ENCODE results near the gene C22orf23. TPM values are rescaled to one million over a fixed set of nuclear protein-coding genes. Genes with fewer than 3 reads are reported as not detected.

The C22orf23 gene
- total RNA-seq, 1 donor from 2014 or later: 0.93 TPM

DNA sequence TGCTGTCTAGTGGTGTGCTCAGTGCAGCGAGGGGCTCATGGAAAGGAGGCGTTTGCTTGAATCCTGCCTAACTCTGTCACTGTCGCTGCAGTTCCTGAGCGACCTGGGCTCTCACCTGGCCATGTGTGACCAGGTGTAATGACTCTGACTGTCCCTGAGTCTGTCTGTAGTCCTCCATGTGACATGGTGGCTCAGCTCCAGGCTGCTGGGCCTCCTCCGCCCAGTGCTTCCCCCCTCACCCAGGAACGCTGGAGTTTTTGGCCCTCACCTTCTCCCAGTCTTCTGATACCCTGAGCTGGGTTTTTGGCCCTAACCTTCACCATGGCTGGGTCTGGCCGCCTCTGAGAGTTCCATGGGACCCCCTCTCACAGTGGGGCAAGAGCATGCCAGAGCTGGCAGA is 27.0 kb downstream of the C22orf23 start:
- Mint-ChIP-seq H3K27ac (no peak overlapping the region), H3K27me3 (no peaks in the 10 kb centered on the region), H3K4me3 (ENCODE audit: low read depth) (no peak overlapping the region), H3K9me3 (ENCODE audit: low read depth) (no peaks in the 10 kb centered on the region), H3K4me1 (ENCODE audit: low read depth) (peaks cover 7% of the 10 kb centered on the region), H3K36me3 (ENCODE audit: insufficient read depth) (peaks cover 13% of the 10 kb centered on the region)
- TF ChIP-seq, protein P1, sequence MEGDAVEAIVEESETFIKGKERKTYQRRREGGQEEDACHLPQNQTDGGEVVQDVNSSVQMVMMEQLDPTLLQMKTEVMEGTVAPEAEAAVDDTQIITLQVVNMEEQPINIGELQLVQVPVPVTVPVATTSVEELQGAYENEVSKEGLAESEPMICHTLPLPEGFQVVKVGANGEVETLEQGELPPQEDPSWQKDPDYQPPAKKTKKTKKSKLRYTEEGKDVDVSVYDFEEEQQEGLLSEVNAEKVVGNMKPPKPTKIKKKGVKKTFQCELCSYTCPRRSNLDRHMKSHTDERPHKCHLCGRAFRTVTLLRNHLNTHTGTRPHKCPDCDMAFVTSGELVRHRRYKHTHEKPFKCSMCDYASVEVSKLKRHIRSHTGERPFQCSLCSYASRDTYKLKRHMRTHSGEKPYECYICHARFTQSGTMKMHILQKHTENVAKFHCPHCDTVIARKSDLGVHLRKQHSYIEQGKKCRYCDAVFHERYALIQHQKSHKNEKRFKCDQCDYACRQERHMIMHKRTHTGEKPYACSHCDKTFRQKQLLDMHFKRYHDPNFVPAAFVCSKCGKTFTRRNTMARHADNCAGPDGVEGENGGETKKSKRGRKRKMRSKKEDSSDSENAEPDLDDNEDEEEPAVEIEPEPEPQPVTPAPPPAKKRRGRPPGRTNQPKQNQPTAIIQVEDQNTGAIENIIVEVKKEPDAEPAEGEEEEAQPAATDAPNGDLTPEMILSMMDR (IDR thresholded peaks at IDR 0.05; ENCODE audit: unreplicated experiment): no peak
- DNase-seq (ENCODE audit: low spot score, unreplicated experiment): no peak

DNA sequence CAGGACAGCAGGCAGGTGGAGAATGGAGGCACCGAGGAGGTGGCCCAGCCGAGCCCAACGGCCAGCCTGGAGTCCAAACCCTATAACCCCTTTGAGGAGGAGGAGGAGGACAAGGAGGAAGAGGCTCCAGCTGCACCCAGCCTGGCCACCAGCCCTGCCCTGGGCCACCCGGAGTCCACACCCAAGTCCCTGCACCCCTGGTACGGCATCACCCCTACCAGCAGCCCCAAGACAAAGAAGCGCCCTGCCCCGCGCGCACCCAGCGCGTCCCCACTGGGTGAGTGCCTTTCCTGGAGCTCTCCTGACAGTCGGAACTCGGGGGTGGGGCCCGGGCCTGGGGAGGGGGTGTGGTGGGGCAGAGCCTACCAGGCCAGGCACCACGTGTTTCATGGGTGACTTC is 27.6 kb downstream of the C22orf23 start:
- TF ChIP-seq, protein P1 (IDR thresholded peaks at IDR 0.05; ENCODE audit: unreplicated experiment): no peak
- Mint-ChIP-seq H3K4me1 (ENCODE audit: low read depth) (peaks cover 7% of the 10 kb centered on the region), H3K4me3 (ENCODE audit: low read depth) (no peak overlapping the region), H3K36me3 (ENCODE audit: insufficient read depth) (peaks cover 13% of the 10 kb centered on the region), H3K27me3 (no peaks in the 10 kb centered on the region), H3K9me3 (ENCODE audit: low read depth) (no peaks in the 10 kb centered on the region), H3K27ac (no peak overlapping the region)
- DNase-seq (ENCODE audit: low spot score, unreplicated experiment): no peak

DNA sequence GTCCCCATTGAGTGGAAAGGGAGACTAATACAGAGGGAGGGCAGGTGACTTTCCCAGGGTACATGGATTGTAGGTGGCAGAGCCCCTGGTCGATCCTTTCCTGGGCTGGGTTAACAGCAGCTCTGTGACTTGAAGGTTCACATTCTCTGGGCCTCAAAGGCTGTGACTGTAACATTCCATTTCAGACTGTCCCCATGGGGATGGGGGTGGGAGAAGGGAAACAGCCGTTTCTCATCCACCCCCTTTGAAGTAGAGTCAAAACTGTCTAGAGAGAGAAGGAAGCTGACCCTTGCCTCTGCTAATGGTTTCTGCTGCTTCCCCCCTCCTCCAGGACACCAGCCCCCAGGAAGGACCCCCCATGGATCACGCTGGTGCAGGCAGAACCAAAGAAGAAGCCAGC is 28.1 kb downstream of the C22orf23 start:
- DNase-seq (ENCODE audit: low spot score, unreplicated experiment): no peak
- TF ChIP-seq, protein P1 (IDR thresholded peaks at IDR 0.05; ENCODE audit: unreplicated experiment): no peak
- Mint-ChIP-seq H3K36me3 (ENCODE audit: insufficient read depth) (peaks cover 13% of the 10 kb centered on the region), H3K4me1 (ENCODE audit: low read depth) (peaks cover 7% of the 10 kb centered on the region), H3K9me3 (ENCODE audit: low read depth) (no peaks in the 10 kb centered on the region), H3K27ac (no peak overlapping the region), H3K27me3 (no peaks in the 10 kb centered on the region), H3K4me3 (ENCODE audit: low read depth) (no peak overlapping the region)

DNA sequence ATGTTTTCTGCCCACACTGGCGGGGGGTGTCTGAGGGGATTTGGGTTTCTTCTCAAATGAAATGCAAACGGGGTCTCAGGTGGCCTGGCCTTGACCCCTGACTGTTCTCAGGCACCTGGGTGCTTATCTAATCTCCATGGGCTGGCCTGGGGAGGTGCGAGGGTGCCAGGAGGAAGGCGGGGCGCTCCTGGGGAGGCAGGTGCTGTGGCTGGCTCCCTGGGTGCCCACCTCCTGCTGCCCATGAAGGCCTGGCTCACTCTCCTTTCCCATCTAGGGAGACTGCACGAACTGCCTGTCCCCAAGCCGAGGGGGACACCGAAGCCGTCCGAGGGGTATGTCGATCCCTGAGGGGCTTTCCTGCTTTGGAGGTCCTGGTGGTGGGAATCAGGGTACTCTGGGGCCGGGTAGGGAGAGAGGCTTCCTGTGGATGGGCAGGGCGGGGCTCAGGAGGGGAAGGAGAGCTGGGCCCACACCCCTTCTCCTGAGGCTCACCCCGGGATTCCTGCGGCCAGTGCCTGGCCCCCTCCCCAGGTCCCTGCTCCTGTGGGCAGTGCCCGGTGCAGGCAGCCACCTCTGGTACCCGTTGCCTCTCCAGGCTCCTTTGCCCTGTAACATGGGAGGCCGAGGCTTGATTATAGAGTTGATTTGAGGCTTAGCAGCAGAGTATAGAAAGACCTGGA is 28.9 kb downstream of the C22orf23 start:
- no peak overlapping the region for H3K4me3 Mint-ChIP-seq (ENCODE audit: low read depth)
- H3K36me3 Mint-ChIP-seq (ENCODE audit: insufficient read depth): peaks cover 16% of the 10 kb centered on the region
- H3K27me3 Mint-ChIP-seq: no peaks in the 10 kb centered on the region
- TF ChIP-seq, protein P1 (IDR thresholded peaks at IDR 0.05; ENCODE audit: unreplicated experiment): no peak
- H3K27ac Mint-ChIP-seq: no peak overlapping the region
- H3K9me3 Mint-ChIP-seq (ENCODE audit: low read depth): no peaks in the 10 kb centered on the region
- H3K4me1 Mint-ChIP-seq (ENCODE audit: low read depth): peaks cover 7% of the 10 kb centered on the region
- DNase-seq (ENCODE audit: low spot score, unreplicated experiment): no peak

DNA sequence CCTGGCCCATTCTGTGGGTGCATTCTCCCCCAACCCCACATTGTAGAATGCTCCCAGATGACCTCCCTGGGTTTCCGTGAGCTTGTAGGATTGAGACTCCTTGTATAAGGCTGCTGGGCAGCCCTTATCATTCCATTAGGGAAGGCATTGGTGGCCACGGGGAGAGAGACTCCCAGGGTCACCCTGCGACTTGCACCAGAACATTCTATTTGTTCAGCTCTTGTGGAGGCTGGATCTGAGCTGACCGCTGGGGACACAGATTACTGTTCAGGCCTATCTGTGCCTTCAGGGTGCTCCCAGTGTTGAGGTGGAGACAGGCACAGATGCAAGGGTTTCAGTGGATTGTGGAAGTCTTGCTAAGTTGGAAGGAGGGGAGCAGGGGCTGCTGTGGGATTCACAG is 29.5 kb downstream of the C22orf23 start:
- Mint-ChIP-seq H3K9me3 (ENCODE audit: low read depth) (no peaks in the 10 kb centered on the region), H3K27me3 (no peaks in the 10 kb centered on the region), H3K4me3 (ENCODE audit: low read depth) (no peak overlapping the region), H3K27ac (no peak overlapping the region), H3K4me1 (ENCODE audit: low read depth) (peaks cover 7% of the 10 kb centered on the region), H3K36me3 (ENCODE audit: insufficient read depth) (peaks cover 13% of the 10 kb centered on the region)
- TF ChIP-seq, protein P1 (IDR thresholded peaks at IDR 0.05; ENCODE audit: unreplicated experiment): no peak
- no peak for DNase-seq (ENCODE audit: low spot score, unreplicated experiment)
